ENCODE results near the gene P2RY8.
"Not testable (repeated sequence)": the region's sequence is repeated elsewhere in the genome, so short reads cannot be mapped to it uniquely, and the experiment has no call there.

Gene P2RY8

GRCh38 chrX:1434871-1435240 is 102.1 kb downstream of the P2RY8 start:
- TF ChIP-seq, protein P1, sequence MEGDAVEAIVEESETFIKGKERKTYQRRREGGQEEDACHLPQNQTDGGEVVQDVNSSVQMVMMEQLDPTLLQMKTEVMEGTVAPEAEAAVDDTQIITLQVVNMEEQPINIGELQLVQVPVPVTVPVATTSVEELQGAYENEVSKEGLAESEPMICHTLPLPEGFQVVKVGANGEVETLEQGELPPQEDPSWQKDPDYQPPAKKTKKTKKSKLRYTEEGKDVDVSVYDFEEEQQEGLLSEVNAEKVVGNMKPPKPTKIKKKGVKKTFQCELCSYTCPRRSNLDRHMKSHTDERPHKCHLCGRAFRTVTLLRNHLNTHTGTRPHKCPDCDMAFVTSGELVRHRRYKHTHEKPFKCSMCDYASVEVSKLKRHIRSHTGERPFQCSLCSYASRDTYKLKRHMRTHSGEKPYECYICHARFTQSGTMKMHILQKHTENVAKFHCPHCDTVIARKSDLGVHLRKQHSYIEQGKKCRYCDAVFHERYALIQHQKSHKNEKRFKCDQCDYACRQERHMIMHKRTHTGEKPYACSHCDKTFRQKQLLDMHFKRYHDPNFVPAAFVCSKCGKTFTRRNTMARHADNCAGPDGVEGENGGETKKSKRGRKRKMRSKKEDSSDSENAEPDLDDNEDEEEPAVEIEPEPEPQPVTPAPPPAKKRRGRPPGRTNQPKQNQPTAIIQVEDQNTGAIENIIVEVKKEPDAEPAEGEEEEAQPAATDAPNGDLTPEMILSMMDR (conservative IDR thresholded peaks at IDR 0.05), result no peak
- no peak overlapping the region for H3K27ac ChIP-seq

- H3K27ac ChIP-seq, result no peak overlapping the region
- TF ChIP-seq, protein P1 (conservative IDR thresholded peaks at IDR 0.05), result no peak
These were observed 103.2 kb downstream of the P2RY8 start for GRCh38 chrX:1433646-1434357.

DNA sequence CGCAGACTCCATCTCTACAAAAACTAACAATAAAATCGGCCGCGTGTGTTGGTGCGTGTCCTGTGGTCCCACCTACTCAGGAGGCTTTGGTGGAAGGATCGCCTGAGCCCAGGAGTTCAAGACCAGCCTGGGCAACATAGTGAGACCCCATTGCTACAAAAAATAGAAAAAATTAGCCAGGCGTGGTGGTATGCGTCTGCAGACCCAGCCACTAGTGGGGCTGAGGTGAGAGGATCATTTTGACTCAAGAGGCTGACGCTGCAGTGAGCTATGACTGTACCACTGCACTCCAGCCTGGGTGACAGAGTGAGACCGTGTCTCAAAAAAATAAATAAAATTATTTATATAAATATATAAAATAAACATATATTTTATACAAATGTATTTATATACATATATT is 106.5 kb downstream of the P2RY8 start:
- H3K27ac ChIP-seq, result no peak overlapping the region
- TF ChIP-seq, protein P1 (conservative IDR thresholded peaks at IDR 0.05), result no peak

GRCh38 chrX:1427756-1428155 is 109.2 kb downstream of the P2RY8 start:
- TF ChIP-seq, protein P1 (conservative IDR thresholded peaks at IDR 0.05), result no peak
- no peak overlapping the region for H3K27ac ChIP-seq

DNA sequence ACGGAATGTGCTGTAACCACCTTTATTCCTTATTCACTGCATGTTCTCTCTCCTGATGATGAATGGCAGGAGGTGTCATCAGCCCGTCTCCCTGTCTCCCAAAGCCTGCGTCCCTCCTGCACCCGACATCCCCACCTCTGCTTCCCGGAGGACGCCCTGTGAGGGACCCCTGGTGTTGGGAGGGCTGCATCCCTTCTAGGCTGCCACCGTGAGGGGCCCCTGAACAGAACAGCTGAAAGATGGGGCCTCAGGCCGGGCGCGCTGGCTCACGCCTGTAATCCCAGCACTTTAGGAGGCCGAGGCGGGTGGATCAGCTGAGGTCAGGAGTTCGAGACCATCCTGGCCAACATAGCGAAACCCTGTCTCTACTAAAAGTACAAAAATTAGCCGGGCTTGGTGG is 110.7 kb downstream of the P2RY8 start:
- H3K27ac ChIP-seq, result not testable (repeated sequence)

- TF ChIP-seq, protein P1 (conservative IDR thresholded peaks at IDR 0.05), result no peak
- no peak overlapping the region for H3K27ac ChIP-seq
These were observed 111.6 kb downstream of the P2RY8 start for GRCh38 chrX:1425381-1425780.

DNA sequence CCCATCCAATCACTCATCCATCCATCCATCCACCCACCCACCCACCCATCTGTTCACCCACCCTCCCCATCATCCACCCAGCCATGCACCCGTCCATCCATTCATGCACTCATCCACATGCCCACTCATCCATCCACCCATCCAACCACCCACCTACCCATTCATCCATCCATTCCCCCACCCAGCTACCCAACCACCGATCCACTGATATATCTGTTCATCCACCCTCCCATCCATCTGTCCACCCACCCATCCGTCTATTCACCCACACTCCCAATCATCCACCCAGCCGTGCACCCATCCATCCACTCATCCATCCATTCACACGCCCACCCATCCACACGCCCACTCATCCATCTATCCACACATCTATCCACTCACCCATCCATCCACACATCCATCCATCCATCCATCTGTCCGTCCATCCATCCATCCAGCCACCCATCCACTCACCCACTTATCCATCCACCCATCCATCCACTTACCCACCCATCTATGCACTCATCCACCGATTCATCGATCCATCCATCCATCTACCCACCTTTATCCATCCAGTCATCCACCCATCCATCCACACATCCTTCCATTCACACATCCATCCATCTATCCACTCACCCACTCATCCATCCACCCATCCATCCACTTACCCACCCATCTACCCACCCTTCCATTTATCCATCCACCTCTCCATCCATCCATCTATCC is 112.7 kb downstream of the P2RY8 start:
- no peak overlapping the region for H3K27ac ChIP-seq
- TF ChIP-seq, protein P1 (conservative IDR thresholded peaks at IDR 0.05), result no peak

GRCh38 chrX:1423215-1423614 is 113.8 kb downstream of the P2RY8 start:
- TF ChIP-seq, protein P1 (conservative IDR thresholded peaks at IDR 0.05), result no peak
- H3K27ac ChIP-seq, result no peak overlapping the region
